Measurements from ENCODE around the gene CARMIL1. TPM values are rescaled to one million over a fixed set of nuclear protein-coding genes. Genes with fewer than 3 reads are reported as not detected.
A peak's percentile ranks its signal among the peaks of the same experiment; 100 is the strongest.

Gene CARMIL1
- total and polyA plus RNA-seq, 4 experiments from 2014 or later: 0.08 to 3.5 (median 2.4) TPM

GRCh38 chr6:25254671-25255070 lies 24.5 kb upstream of the CARMIL1 start:
- H3K36me3 Mint-ChIP-seq: no peaks in the 10 kb centered on the region
- H3K4me3 Mint-ChIP-seq: no peak overlapping the region
- Histone ChIP-seq H3K4me1 (ENCODE audit: insufficient read depth, low read length) (no peaks in the 10 kb centered on the region), H3K9me3 (ENCODE audit: control insufficient read depth in 1 of 2, low read length in 2 of 2) (no peaks in the 10 kb centered on the region), H3K27me3 (ENCODE audit: insufficient read depth, low read length) (no peaks in the 10 kb centered on the region), H3K4me3 (ENCODE audit: low read length in 2 of 2) (no peak overlapping the region), H3K27ac (ENCODE audit: low read depth, low read length) (no peak overlapping the region), H3K36me3 (ENCODE audit: insufficient read depth, low read length) (no peaks in the 10 kb centered on the region)
- CTCF ChIA-PET (ENCODE audit: partially characterized antibody): interaction anchor here (0.5 to 1.8 kb wide), 4 partner anchors 11 to 234 kb away, joined by 3 to 6 read pairs (median 4); partner anchors contain the start of gene CARMIL1
- H3K27me3 Mint-ChIP-seq: peaks cover 14% of the 10 kb centered on the region in 2 donors
- no peak for DNase-seq
- no peak overlapping the region for H3K27ac Mint-ChIP-seq
- POLR2A ChIA-PET (ENCODE audit: partially characterized antibody): no interaction called here
- H3K9me3 Mint-ChIP-seq: no peaks in the 10 kb centered on the region
- intact Hi-C loops (cut with micrococcal nuclease): no loop called here
- no peaks in the 10 kb centered on the region for H3K4me1 Mint-ChIP-seq

GRCh38 chr6:25257686-25258348 lies 21.4 kb upstream of the CARMIL1 start:
- Mint-ChIP-seq H3K4me1 (no peaks in the 10 kb centered on the region), H3K27ac (no peak overlapping the region), H3K27me3 (peaks cover 5% of the 10 kb centered on the region in 2 donors), H3K36me3 (no peaks in the 10 kb centered on the region), H3K9me3 (no peaks in the 10 kb centered on the region), H3K4me3 (no peak overlapping the region)
- Histone ChIP-seq H3K4me3 (ENCODE audit: low read length in 2 of 2) (no peak overlapping the region), H3K27me3 (ENCODE audit: insufficient read depth, low read length) (no peaks in the 10 kb centered on the region), H3K4me1 (ENCODE audit: insufficient read depth, low read length) (no peaks in the 10 kb centered on the region), H3K36me3 (ENCODE audit: insufficient read depth, low read length) (no peaks in the 10 kb centered on the region), H3K27ac (ENCODE audit: low read depth, low read length) (no peak overlapping the region), H3K9me3 (ENCODE audit: control insufficient read depth in 1 of 2, low read length in 2 of 2) (no peaks in the 10 kb centered on the region)
- no peak for DNase-seq
- ChIA-PET POLR2A (ENCODE audit: partially characterized antibody) (no interaction called here), CTCF (ENCODE audit: partially characterized antibody) (interaction anchor here (1.0 to 2.6 kb wide), 3 partner anchors 8 to 232 kb away, joined by 3 to 16 read pairs (median 10); no protein-coding TSS in a partner anchor)
- intact Hi-C loops (cut with micrococcal nuclease): no loop called here

GRCh38 chr6:25259756-25260155 lies 19.4 kb upstream of the CARMIL1 start:
- no peaks in the 10 kb centered on the region for H3K27me3 Mint-ChIP-seq
- no peak for DNase-seq
- intact Hi-C loops (cut with micrococcal nuclease): no loop called here
- no peak overlapping the region for H3K4me3 Mint-ChIP-seq
- H3K27me3 ChIP-seq (ENCODE audit: insufficient read depth, low read length): no peaks in the 10 kb centered on the region
- no peak overlapping the region for H3K27ac ChIP-seq (ENCODE audit: low read depth, low read length)
- H3K4me1 Mint-ChIP-seq: no peaks in the 10 kb centered on the region
- no peak overlapping the region for H3K27ac Mint-ChIP-seq
- H3K4me3 ChIP-seq (ENCODE audit: low read length in 2 of 2): no peak overlapping the region
- no peaks in the 10 kb centered on the region for H3K4me1 ChIP-seq (ENCODE audit: insufficient read depth, low read length)
- no peaks in the 10 kb centered on the region for H3K9me3 Mint-ChIP-seq
- POLR2A ChIA-PET (ENCODE audit: partially characterized antibody): no interaction called here
- no peaks in the 10 kb centered on the region for H3K36me3 ChIP-seq (ENCODE audit: insufficient read depth, low read length)
- H3K36me3 Mint-ChIP-seq: no peaks in the 10 kb centered on the region
- CTCF ChIA-PET (ENCODE audit: partially characterized antibody): no interaction called here
- H3K9me3 ChIP-seq (ENCODE audit: control insufficient read depth in 1 of 2, low read length in 2 of 2): no peaks in the 10 kb centered on the region

DNA sequence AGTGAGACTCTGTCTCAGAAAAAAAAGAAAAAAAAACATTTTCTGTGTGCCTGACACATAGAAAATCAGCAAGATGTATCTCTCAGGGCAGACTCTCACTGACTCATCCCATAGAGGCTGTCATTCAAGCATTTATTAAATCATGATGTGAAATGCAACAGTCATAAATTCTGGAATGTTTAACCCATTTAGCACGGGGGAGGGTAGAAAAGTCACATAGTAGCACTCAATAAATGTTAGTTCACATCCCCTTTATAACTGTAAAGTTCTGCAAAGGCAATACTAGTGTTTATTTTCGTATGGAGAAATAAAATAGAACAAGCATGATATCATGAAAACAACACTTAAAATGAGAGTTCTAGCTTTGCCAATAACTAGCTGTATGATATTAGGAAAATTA lies 15.5 kb upstream of the CARMIL1 start:
- Histone ChIP-seq H3K36me3 (ENCODE audit: insufficient read depth, low read length) (no peaks in the 10 kb centered on the region), H3K4me3 (ENCODE audit: low read length in 2 of 2) (no peak overlapping the region), H3K27me3 (ENCODE audit: insufficient read depth, low read length) (no peaks in the 10 kb centered on the region), H3K9me3 (ENCODE audit: control insufficient read depth in 1 of 2, low read length in 2 of 2) (no peaks in the 10 kb centered on the region), H3K27ac (ENCODE audit: low read depth, low read length) (no peak overlapping the region), H3K4me1 (ENCODE audit: insufficient read depth, low read length) (no peaks in the 10 kb centered on the region)
- Mint-ChIP-seq H3K27me3 (peaks cover 2 to 9% of the 10 kb centered on the region in 2 donors), H3K27ac (no peak overlapping the region), H3K4me3 (no peak overlapping the region), H3K36me3 (no peaks in the 10 kb centered on the region), H3K4me1 (peaks cover 2 to 4% (median 3%) of the 10 kb centered on the region in 4 donors), H3K9me3 (no peaks in the 10 kb centered on the region)
- ChIA-PET POLR2A (ENCODE audit: partially characterized antibody) (interaction anchor here (1.3 kb wide), 1 partner anchor 16 kb away, joined by 3 read pairs; no protein-coding TSS in a partner anchor), CTCF (ENCODE audit: partially characterized antibody) (interaction anchor here (0.7 to 7.0 kb wide), 9 partner anchors 12 to 340 kb away, joined by 3 to 202 read pairs (median 3); partner anchors contain the start of gene CARMIL1)
- intact Hi-C loops (cut with micrococcal nuclease): loop anchor here (2.0 kb wide), 1 partner anchor 627 kb away; no protein-coding TSS in a partner anchor
- DNase-seq: no peak

- Mint-ChIP-seq H3K4me1 (peaks cover 2 to 4% (median 3%) of the 10 kb centered on the region in 4 donors), H3K27me3 (peaks cover 2 to 9% of the 10 kb centered on the region in 2 donors), H3K9me3 (no peaks in the 10 kb centered on the region), H3K27ac (no peak overlapping the region), H3K4me3 (no peak overlapping the region), H3K36me3 (no peaks in the 10 kb centered on the region)
- Histone ChIP-seq H3K4me1 (ENCODE audit: insufficient read depth, low read length) (no peaks in the 10 kb centered on the region), H3K9me3 (ENCODE audit: control insufficient read depth in 1 of 2, low read length in 2 of 2) (no peaks in the 10 kb centered on the region), H3K27ac (ENCODE audit: low read depth, low read length) (no peak overlapping the region), H3K36me3 (ENCODE audit: insufficient read depth, low read length) (no peaks in the 10 kb centered on the region), H3K27me3 (ENCODE audit: insufficient read depth, low read length) (no peaks in the 10 kb centered on the region), H3K4me3 (ENCODE audit: low read length in 2 of 2) (no peak overlapping the region)
- ChIA-PET CTCF (ENCODE audit: partially characterized antibody) (interaction anchor here (1.1 to 7.0 kb wide), 29 partner anchors 9 to 637 kb away, joined by 3 to 202 read pairs (median 7); partner anchors contain the start of gene CARMIL1), POLR2A (ENCODE audit: partially characterized antibody) (interaction anchor here (1.7 kb wide), 1 partner anchor 12 kb away, joined by 9 read pairs; the partner anchor contains the start of gene CARMIL1)
- intact Hi-C loops (cut with micrococcal nuclease): no loop called here
- DNase-seq: no peak
Observed at GRCh38 chr6:25266456-25267100, 12.6 kb upstream of the CARMIL1 start.

GRCh38 chr6:25267662-25268061 lies 11.5 kb upstream of the CARMIL1 start:
- Histone ChIP-seq H3K27me3 (ENCODE audit: insufficient read depth, low read length) (no peaks in the 10 kb centered on the region), H3K27ac (ENCODE audit: low read depth, low read length) (no peak overlapping the region), H3K4me1 (ENCODE audit: insufficient read depth, low read length) (no peaks in the 10 kb centered on the region), H3K9me3 (ENCODE audit: control insufficient read depth in 1 of 2, low read length in 2 of 2) (no peaks in the 10 kb centered on the region), H3K4me3 (ENCODE audit: low read length in 2 of 2) (no peak overlapping the region), H3K36me3 (ENCODE audit: insufficient read depth, low read length) (no peaks in the 10 kb centered on the region)
- peaks cover 8 to 15% of the 10 kb centered on the region in 2 donors for H3K27me3 Mint-ChIP-seq
- DNase-seq: no peak
- ChIA-PET POLR2A (ENCODE audit: partially characterized antibody) (no interaction called here), CTCF (ENCODE audit: partially characterized antibody) (interaction anchor here (1.1 to 1.5 kb wide), 2 partner anchors 9 to 222 kb away, joined by 3 to 8 read pairs; no protein-coding TSS in a partner anchor)
- no peak overlapping the region for H3K4me3 Mint-ChIP-seq
- H3K9me3 Mint-ChIP-seq: no peaks in the 10 kb centered on the region
- H3K4me1 Mint-ChIP-seq: peaks cover 2 to 4% (median 3%) of the 10 kb centered on the region in 4 donors
- no peaks in the 10 kb centered on the region for H3K36me3 Mint-ChIP-seq
- intact Hi-C loops (cut with micrococcal nuclease): no loop called here
- H3K27ac Mint-ChIP-seq: no peak overlapping the region

GRCh38 chr6:25270559-25270958 lies 8.6 kb upstream of the CARMIL1 start:
- no peaks in the 10 kb centered on the region for H3K36me3 ChIP-seq (ENCODE audit: insufficient read depth, low read length)
- DNase-seq: no peak
- no peaks in the 10 kb centered on the region for H3K27me3 ChIP-seq (ENCODE audit: insufficient read depth, low read length)
- H3K4me3 ChIP-seq (ENCODE audit: low read length in 2 of 2): no peak overlapping the region
- Mint-ChIP-seq H3K4me3 (no peak overlapping the region), H3K27ac (peak overlapping the region in 1 of 7 donors; percentile 36), H3K4me1 (peaks cover under 1 to 2% (median 2%) of the 10 kb centered on the region in 4 donors), H3K27me3 (peaks cover 14 to 26% of the 10 kb centered on the region in 2 donors), H3K36me3 (no peaks in the 10 kb centered on the region), H3K9me3 (no peaks in the 10 kb centered on the region)
- no peaks in the 10 kb centered on the region for H3K9me3 ChIP-seq (ENCODE audit: control insufficient read depth in 1 of 2, low read length in 2 of 2)
- CTCF ChIA-PET (ENCODE audit: partially characterized antibody): interaction anchor here (0.7 to 3.2 kb wide), 4 partner anchors 8 to 284 kb away, joined by 3 to 14 read pairs (median 5); partner anchors contain the start of gene CARMIL1
- H3K27ac ChIP-seq (ENCODE audit: low read depth, low read length): no peak overlapping the region
- intact Hi-C loops (cut with micrococcal nuclease): no loop called here
- POLR2A ChIA-PET (ENCODE audit: partially characterized antibody): no interaction called here
- no peaks in the 10 kb centered on the region for H3K4me1 ChIP-seq (ENCODE audit: insufficient read depth, low read length)
